GM23338 (cell line): Measurements from ENCODE around the gene HSPA12B. TPM values are rescaled to one million over a fixed set of nuclear protein-coding genes. Genes with fewer than 3 reads are reported as not detected.

Experiments used
- ATAC-seq: fragments of 200-7000 bp; cut with Tn5 transposase; 3 replicates; pipeline ENCODE4 v1.9.1; 2020
- DNase-seq: peaks from one replicate; pipeline ENCODE4 v3.0.0-alpha.2; 2015; ENCODE audit warnings: low spot score
- H2AFZ ChIP-seq: fragments of 200-600 bp; sonication (generic); 2 replicates; pipeline ENCODE4 v1.8.0; 2016; ENCODE audit warnings: antibody characterized with exemption, mild to moderate bottlenecking, moderate library complexity
- H3F3A ChIP-seq: fragments of 200-600 bp; sonication (generic); replicated peaks from 2 replicates; pipeline ENCODE4 v1.8.0; 2017; ENCODE audit warnings: antibody characterized with exemption, mixed run types, low read depth
- H3K27ac ChIP-seq: fragments of 200-600 bp; sonication (generic); 2 replicates; pipeline ENCODE4 v1.6.1; 2016; ENCODE audit warnings: low read depth
- H3K27me3 ChIP-seq: fragments of 200-600 bp; sonication (generic); 2 replicates; pipeline ENCODE4 v1.8.0; 2016; ENCODE audit warnings: mild to moderate bottlenecking, mixed run types, moderate library complexity; ENCODE audit not compliant: insufficient read depth
- H3K36me3 ChIP-seq: fragments of 200-600 bp; sonication (generic); 2 replicates; pipeline ENCODE4 v1.8.0; 2016; ENCODE audit warnings: mild to moderate bottlenecking; ENCODE audit not compliant: insufficient read depth
- H3K4me1 ChIP-seq: fragments of 200-600 bp; sonication (generic); 2 replicates; pipeline ENCODE4 v1.8.0; 2016; ENCODE audit warnings: mild to moderate bottlenecking, moderate library complexity; ENCODE audit not compliant: insufficient read depth
- H3K4me2 ChIP-seq: fragments of 200-600 bp; sonication (generic); 2 replicates; pipeline ENCODE4 v1.7.1; 2017; ENCODE audit warnings: mixed run types
- H3K4me3 ChIP-seq: fragments of 200-600 bp; sonication (generic); 2 replicates; pipeline ENCODE4 v1.6.1; 2016; ENCODE audit warnings: mixed run types
- H3K79me2 ChIP-seq: fragments of 200-600 bp; sonication (generic); replicated peaks from 2 replicates; pipeline ENCODE4 v1.8.0; 2017; ENCODE audit warnings: mild to moderate bottlenecking; ENCODE audit not compliant: insufficient read depth
- H3K9me2 ChIP-seq: fragments of 200-600 bp; sonication (generic); 2 replicates; pipeline ENCODE4 v1.8.0; 2017; ENCODE audit not compliant: insufficient read depth
- H4K20me1 ChIP-seq: fragments of 200-600 bp; sonication (generic); replicated peaks from 2 replicates; pipeline ENCODE4 v1.8.0; 2017; ENCODE audit warnings: mild to moderate bottlenecking; ENCODE audit not compliant: insufficient read depth
- H3K27ac Mint-ChIP-seq: 2 replicates; pipeline ENCODE4 v1.8.0; 2020; ENCODE audit warnings: inconsistent platforms, mild to moderate bottlenecking, moderate library complexity, mixed read lengths
- H3K27me3 Mint-ChIP-seq: 3 replicates; pipeline ENCODE4 v1.8.0; 2022; ENCODE audit warnings: low read depth, mild to moderate bottlenecking, moderate library complexity, mixed read lengths, inconsistent platforms; ENCODE audit not compliant: insufficient read depth, poor library complexity
- H3K36me3 Mint-ChIP-seq: 3 replicates; pipeline ENCODE4 v1.8.0; 2021; ENCODE audit warnings: low read depth, mild to moderate bottlenecking, inconsistent platforms, moderate library complexity, mixed read lengths
- H3K4me1 Mint-ChIP-seq: 3 replicates; pipeline ENCODE4 v1.8.0; 2020; ENCODE audit warnings: mild to moderate bottlenecking, inconsistent platforms, mixed read lengths
- H3K4me3 Mint-ChIP-seq: 3 replicates; pipeline ENCODE4 v1.8.0; 2021; ENCODE audit warnings: moderate library complexity, mild to moderate bottlenecking, inconsistent platforms, mixed read lengths
- H3K9me3 Mint-ChIP-seq: 3 replicates; pipeline ENCODE4 v1.8.0; 2020; ENCODE audit warnings: moderate library complexity, mild to moderate bottlenecking, inconsistent platforms, mixed read lengths
- CREB1 ChIP-seq: fragments of 250-450 bp; sonication (Bioruptor Pico); IDR thresholded peaks from 2 replicates; pipeline ENCODE4 v1.5.0; 2020; ENCODE audit warnings: low read depth, mild to moderate bottlenecking, moderate library complexity
- EZH2phosphoT487 ChIP-seq: fragments of 200-600 bp; sonication (generic); IDR thresholded peaks from one replicate; pipeline ENCODE4 v1.8.1; 2018; ENCODE audit warnings: antibody characterized with exemption; ENCODE audit not compliant: unreplicated experiment
- JUNB ChIP-seq: IDR thresholded peaks from one replicate; pipeline ENCODE4 v1.6.1; 2016; ENCODE audit warnings: antibody characterized with exemption; ENCODE audit not compliant: unreplicated experiment
- POLR2AphosphoS5 ChIP-seq: IDR thresholded peaks from 2 replicates; pipeline ENCODE4 v1.6.1; 2016; ENCODE audit warnings: antibody characterized with exemption, low read depth
- ZNF331 ChIP-seq: fragments of 250-450 bp; sonication (Bioruptor Pico); IDR thresholded peaks from 2 replicates; pipeline ENCODE4 v1.5.0; 2020; ENCODE audit warnings: low read depth, mild to moderate bottlenecking, moderate library complexity
- polyA plus RNA-seq: library from polyadenylated mRNA; unstranded; fragments of >200 nt; fragmentation: Nextera tagmentation; extraction: Ambion mirVana; gene quantifications from 2 replicates; pipeline ENCODE4 v1.2.1, GENCODE V29; 2016
- total RNA-seq: library from RNA; depleted of rRNA; stranded (reverse); fragments of >200 nt; shearing (Covaris generic); gene quantifications from 2 replicates; pipeline ENCODE4 v1.2.3, GENCODE V29; 2014
- TF ChIP-seq, protein P1 (sequence below), 2 experiments: fragments of 200-600 bp in 1 of 2; sonication (generic) in 1 of 2; conservative IDR thresholded peaks; 2 replicates each; pipeline versions ENCODE4 v1.5.1 to v1.6.1; 2016 to 2017; ENCODE audit warnings: antibody characterized with exemption in 2 of 2, low read depth in 2 of 2, mild to moderate bottlenecking in 2 of 2, moderate library complexity in 1 of 2
- TF ChIP-seq, protein P2 (sequence below): IDR thresholded peaks from 2 replicates; pipeline ENCODE4 v1.6.1; 2016; ENCODE audit warnings: antibody characterized with exemption

The HSPA12B gene
- total and polyA plus RNA-seq, 2 experiments from 2014 or later = 2.8 to 6.5 TPM

DNA sequence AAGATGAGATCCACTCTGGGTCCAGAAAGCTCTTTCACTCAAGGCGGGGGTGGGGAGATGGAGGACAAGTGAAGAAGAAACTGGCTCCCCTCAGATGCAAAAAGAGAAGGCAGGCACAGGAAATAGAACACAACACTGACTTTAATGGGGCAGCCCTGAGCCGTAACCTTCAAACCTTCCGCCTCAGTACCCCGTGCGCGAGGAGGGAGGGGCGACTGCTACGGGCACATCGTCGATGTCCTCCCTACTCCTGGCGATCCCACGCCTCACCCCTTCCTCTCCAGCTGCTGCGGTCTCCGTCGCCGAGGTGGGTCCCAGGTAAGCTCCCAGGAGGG is 44.9 kb downstream of the HSPA12B start:
- Mint-ChIP-seq H3K4me3 (peak overlapping the region; percentile 77), H3K36me3 (no peaks in the 10 kb centered on the region), H3K9me3 (no peaks in the 10 kb centered on the region), H3K27ac (no peak overlapping the region), H3K4me1 (peaks cover 13% of the 10 kb centered on the region), H3K27me3 (peaks cover 32% of the 10 kb centered on the region)
- Histone ChIP-seq H4K20me1 (peaks cover 3% of the 10 kb centered on the region), H3K4me2 (peak overlapping the region; percentile 94), H3K27ac (no peak overlapping the region), H3F3A (peaks cover 12% of the 10 kb centered on the region; the same call in 1 of the 2 replicates), H3K36me3 (no peaks in the 10 kb centered on the region), H3K4me1 (peaks cover 7% of the 10 kb centered on the region; the same call in 1 of the 2 replicates), H3K79me2 (no peaks in the 10 kb centered on the region), H3K9me2 (no peaks in the 10 kb centered on the region), H3K4me3 (peak overlapping the region; percentile 88), H2AFZ (peak overlapping the region; percentile 99), H3K27me3 (peaks cover 44% of the 10 kb centered on the region)
- TF ChIP-seq, protein P1, sequence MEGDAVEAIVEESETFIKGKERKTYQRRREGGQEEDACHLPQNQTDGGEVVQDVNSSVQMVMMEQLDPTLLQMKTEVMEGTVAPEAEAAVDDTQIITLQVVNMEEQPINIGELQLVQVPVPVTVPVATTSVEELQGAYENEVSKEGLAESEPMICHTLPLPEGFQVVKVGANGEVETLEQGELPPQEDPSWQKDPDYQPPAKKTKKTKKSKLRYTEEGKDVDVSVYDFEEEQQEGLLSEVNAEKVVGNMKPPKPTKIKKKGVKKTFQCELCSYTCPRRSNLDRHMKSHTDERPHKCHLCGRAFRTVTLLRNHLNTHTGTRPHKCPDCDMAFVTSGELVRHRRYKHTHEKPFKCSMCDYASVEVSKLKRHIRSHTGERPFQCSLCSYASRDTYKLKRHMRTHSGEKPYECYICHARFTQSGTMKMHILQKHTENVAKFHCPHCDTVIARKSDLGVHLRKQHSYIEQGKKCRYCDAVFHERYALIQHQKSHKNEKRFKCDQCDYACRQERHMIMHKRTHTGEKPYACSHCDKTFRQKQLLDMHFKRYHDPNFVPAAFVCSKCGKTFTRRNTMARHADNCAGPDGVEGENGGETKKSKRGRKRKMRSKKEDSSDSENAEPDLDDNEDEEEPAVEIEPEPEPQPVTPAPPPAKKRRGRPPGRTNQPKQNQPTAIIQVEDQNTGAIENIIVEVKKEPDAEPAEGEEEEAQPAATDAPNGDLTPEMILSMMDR (conservative IDR thresholded peaks at IDR 0.05; ENCODE audit: low read depth in 2 of 2) = no peak
- TF ChIP-seq, protein P2, sequence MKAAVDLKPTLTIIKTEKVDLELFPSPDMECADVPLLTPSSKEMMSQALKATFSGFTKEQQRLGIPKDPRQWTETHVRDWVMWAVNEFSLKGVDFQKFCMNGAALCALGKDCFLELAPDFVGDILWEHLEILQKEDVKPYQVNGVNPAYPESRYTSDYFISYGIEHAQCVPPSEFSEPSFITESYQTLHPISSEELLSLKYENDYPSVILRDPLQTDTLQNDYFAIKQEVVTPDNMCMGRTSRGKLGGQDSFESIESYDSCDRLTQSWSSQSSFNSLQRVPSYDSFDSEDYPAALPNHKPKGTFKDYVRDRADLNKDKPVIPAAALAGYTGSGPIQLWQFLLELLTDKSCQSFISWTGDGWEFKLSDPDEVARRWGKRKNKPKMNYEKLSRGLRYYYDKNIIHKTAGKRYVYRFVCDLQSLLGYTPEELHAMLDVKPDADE = 0 out of 2 replicates have a peak, but pooled peaks have one; percentile 19
- DNase-seq (peak; percentile 70), ATAC-seq (peak; percentile 42)

DNA sequence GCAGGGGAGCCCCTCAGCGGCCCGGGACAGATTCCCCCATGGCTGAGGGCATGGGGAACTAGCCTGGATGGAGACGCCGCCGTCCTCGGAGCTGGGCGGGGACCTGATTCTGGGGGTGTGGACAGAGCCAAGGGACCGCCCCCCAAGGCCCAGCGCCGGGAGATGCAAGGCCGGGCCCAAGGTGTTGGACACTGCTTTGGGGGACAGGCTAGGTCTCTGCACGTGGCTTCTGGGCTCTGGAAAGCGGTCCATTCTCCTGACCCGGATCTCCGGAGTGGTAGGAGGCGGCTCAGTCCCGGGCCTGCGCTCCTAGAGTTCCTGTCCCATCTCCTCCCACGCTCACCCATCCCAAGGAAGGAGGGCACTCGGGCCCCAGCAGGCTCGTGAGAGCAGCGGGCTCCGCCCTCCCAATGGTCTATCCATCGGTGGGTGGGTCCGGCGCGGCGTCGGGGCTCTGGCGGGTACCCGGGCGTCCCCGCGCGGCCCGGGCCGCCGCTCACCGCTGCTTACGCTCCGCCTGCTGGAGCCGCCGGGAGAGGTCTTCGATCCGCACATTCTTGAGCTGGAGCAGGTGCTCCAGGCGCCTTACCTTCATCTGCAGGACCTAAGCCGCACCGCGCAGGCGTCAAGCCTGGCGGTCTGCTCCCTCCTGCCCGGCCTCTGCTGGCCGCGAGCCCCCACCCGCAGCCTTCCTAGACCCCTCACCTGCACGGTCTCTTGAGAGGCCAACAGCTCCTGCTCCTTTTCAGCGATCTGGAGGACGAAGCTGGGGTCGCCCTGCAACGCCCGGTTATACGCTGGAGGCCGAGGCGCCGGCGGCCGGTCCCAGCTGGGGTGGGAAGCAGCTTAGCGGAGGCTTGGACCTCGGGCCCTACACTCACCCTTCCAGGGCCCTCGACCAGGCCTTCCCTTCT is 45.5 kb downstream of the HSPA12B start:
- no peak overlapping the region for H3K27ac Mint-ChIP-seq
- H3K27me3 Mint-ChIP-seq = peaks cover 32% of the 10 kb centered on the region
- no peaks in the 10 kb centered on the region for H3K36me3 Mint-ChIP-seq
- no peak for TF ChIP-seq EZH2phosphoT487
- TF ChIP-seq POLR2AphosphoS5 = peak; percentile 82
- H4K20me1 ChIP-seq = peaks cover 7% of the 10 kb centered on the region
- H3K9me2 ChIP-seq = no peaks in the 10 kb centered on the region
- peaks cover 12% of the 10 kb centered on the region; the same call in 1 of the 2 replicates for H3F3A ChIP-seq
- H3K79me2 ChIP-seq = no peaks in the 10 kb centered on the region
- H3K4me3 Mint-ChIP-seq = peak overlapping the region; percentile 77
- DNase-seq (peak; percentile 85), ATAC-seq (peak; percentile 77)
- peak overlapping the region; percentile 94 for H3K4me2 ChIP-seq
- H3K4me1 Mint-ChIP-seq = peaks cover 20% of the 10 kb centered on the region
- no peaks in the 10 kb centered on the region for H3K9me3 Mint-ChIP-seq
- H3K27ac ChIP-seq = no peak overlapping the region
- H3K27me3 ChIP-seq = peaks cover 44% of the 10 kb centered on the region
- H2AFZ ChIP-seq = peak overlapping the region; percentile 99
- no peaks in the 10 kb centered on the region for H3K36me3 ChIP-seq
- peaks cover 9% of the 10 kb centered on the region; the same call in 1 of the 2 replicates for H3K4me1 ChIP-seq
- peak overlapping the region; percentile 88 for H3K4me3 ChIP-seq

DNA sequence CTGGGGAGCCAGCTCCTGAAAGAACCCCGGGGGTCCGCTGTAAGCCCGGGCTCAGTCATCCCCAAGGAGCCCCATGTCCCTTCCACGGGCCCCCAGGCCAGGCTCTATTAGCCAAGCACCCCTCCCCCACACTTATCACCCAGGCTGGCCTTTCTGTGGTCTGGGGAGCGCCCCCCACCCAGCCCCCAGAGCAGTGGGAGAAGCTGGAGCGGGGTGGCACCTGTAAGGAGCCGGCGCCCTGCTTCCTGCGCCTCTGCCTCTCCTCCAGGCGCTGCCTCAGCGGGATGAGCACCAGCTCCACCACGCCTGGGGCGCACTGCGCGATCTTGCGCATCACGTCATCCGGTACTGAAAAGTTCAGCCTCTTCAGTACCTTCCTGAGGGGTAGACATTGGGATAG is 46.5 kb downstream of the HSPA12B start:
- DNase-seq (peak; percentile 25), ATAC-seq (no peak)
- Mint-ChIP-seq H3K9me3 (no peaks in the 10 kb centered on the region), H3K4me1 (peaks cover 26% of the 10 kb centered on the region), H3K36me3 (no peaks in the 10 kb centered on the region), H3K27me3 (peaks cover 32% of the 10 kb centered on the region), H3K27ac (no peak overlapping the region), H3K4me3 (peak overlapping the region; percentile 77; the same call in 2 of the 3 replicates)
- H3K27ac ChIP-seq = no peak overlapping the region
- no peaks in the 10 kb centered on the region for H3K9me2 ChIP-seq
- H3F3A ChIP-seq = peaks cover 12% of the 10 kb centered on the region; the same call in 1 of the 2 replicates
- H3K27me3 ChIP-seq = peaks cover 44% of the 10 kb centered on the region
- peak overlapping the region; percentile 88 for H3K4me3 ChIP-seq
- H3K79me2 ChIP-seq = no peaks in the 10 kb centered on the region
- H2AFZ ChIP-seq = no peak overlapping the region
- peak overlapping the region; percentile 94 for H3K4me2 ChIP-seq
- peaks cover 13% of the 10 kb centered on the region for H4K20me1 ChIP-seq
- peaks cover 13% of the 10 kb centered on the region; the same call in 1 of the 2 replicates for H3K4me1 ChIP-seq
- H3K36me3 ChIP-seq = no peaks in the 10 kb centered on the region
- TF ChIP-seq CREB1 (CRISPR knock-in tag) = no peak
- TF ChIP-seq, protein P2 = no peak
- TF ChIP-seq JUNB = no peak
- no peak for TF ChIP-seq ZNF331 (CRISPR knock-in tag)
